ENCODE measurements around the gene DUSP10.
A peak's percentile ranks its signal among the peaks of the same experiment; 100 is the strongest.

DUSP10 gene

GRCh38 chr1:221711656-221712055 is 30.2 kb downstream of the DUSP10 start:
- no peak for DNase-seq

GRCh38 chr1:221711063-221711577 is 30.8 kb downstream of the DUSP10 start:
- no peak for DNase-seq

DNA sequence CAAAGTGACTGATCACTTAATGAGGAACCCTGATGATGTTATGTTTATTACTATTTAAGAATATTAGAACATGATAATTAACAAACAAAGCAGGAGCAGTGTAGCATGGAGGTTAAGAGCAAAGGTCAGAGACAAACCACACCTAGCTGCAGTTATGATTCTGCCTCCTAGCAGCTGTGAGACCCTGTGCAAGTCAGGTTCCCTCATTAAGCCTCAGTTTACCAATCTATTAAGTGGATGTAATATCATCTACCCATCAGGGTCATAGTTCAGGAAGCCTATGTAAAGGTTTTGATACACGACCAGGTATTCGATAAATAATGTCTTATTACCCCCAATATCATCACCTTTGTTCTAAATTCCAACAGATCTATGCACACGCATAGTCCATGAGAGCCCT is 32.0 kb downstream of the DUSP10 start:
- no peak for DNase-seq

GRCh38 chr1:221708987-221709386 is 32.9 kb downstream of the DUSP10 start:
- DNase-seq, result peak; percentile 77

DNA sequence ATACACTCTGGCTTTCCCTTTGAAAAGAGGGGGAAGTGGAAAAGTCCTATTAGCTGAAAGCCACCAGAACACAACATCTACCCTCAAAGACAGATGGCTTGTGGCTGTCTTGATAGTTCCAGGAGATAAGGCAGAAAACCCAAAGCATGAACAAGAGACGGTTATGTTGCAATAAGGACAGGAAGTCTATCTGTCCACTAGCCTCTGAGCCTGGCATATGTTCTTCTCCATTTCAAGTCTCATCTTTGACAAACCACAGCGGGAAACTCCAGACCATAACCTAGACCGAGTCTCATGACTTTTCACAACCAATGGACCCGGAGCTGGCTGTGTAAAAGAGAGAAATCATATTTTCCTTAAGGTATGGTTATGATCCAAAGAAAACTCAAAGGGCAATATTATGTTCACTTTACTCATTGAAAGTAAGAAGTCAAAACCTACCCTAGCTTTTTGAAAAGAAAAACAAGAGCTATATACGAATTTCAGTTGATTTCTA is 33.8 kb downstream of the DUSP10 start:
- no peak for DNase-seq

- DNase-seq, result no peak
These were observed 34.9 kb downstream of the DUSP10 start for GRCh38 chr1:221706876-221707582.

- no peak for DNase-seq
These were observed 35.7 kb downstream of the DUSP10 start for GRCh38 chr1:221706191-221706590.

- DNase-seq, result no peak
These were observed 37.6 kb downstream of the DUSP10 start for GRCh38 chr1:221704306-221704705.

DNA sequence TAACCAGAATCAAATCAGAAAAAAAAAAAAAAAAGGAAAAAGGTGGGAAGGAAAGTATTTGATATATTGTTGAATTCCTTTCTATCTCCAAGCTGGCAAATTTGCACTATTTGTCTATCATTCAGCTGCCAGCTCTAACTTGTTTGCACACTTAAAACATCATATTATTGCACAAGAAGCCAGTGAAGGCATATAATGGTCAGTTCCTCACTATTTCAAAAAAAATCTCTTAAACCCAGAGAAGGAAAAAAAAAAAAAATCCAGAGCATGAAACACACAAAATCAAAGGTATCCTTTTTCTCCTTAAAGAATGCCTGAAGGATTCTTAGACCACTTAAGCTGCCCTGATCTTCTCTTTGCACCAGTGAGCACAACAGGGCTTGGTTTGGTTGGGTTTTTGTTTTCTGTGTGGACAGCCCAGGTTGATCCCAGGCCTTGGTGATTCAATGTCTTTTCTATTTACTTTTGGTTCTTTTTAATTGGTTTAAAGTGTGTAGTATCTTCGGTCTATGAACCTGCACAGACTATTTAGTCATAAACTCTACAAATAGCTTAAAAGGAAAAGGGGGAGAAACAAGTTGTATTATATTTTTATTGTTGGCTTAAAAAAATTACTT is 40.2 kb downstream of the DUSP10 start:
- DNase-seq, result no peak

GRCh38 chr1:221700948-221701347 is 40.9 kb downstream of the DUSP10 start:
- no peak for DNase-seq

DNA sequence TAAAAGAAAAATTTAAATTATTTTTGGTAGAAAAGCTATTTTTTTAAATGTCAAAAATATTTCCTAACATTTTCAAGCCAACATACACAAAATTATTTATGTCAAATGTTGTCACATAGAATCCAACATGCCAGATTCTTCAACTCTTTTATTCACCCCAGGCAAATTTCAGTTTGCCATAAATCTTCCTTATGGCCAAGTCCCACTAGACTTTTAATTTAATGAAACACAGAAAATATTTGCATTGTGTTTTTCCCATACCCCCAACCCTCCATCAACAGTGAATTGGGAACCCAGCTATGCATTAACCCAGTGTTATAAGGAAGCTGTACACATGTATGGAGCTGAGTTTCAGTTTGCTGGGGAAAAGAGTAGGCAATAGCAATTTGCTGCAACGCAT is 41.4 kb downstream of the DUSP10 start:
- DNase-seq, result no peak

GRCh38 chr1:221699978-221700519 is 41.8 kb downstream of the DUSP10 start:
- no peak for DNase-seq

GRCh38 chr1:221699577-221699976 is 42.3 kb downstream of the DUSP10 start:
- DNase-seq, result no peak

GRCh38 chr1:221698579-221699349 is 43.1 kb downstream of the DUSP10 start:
- DNase-seq, result no peak

DNA sequence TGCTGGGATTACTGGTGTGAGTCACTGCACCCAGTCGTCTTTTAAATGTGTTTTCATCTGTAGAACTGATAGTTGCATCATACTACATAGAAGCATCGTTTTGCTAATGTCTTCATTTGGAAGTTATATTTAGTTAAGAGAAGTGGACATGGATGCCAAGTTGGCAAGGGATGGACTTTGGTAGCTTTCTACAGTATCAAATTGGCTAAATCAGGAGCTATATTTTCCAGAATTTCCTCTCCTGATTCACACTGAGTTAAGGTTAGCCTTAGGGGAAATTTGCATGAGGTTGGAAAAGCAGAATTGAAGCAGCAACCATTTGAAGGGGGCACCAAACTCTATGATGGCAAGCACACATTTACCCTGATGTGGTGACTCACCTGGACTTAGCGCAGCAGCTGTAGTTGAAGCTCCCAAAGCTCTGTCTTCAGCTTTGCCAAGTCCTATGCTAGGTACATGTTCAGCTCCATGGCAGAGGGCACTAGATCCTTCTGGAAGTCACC is 43.9 kb downstream of the DUSP10 start:
- DNase-seq, result no peak

- no peak for DNase-seq
These were observed 45.0 kb downstream of the DUSP10 start for GRCh38 chr1:221696718-221697461.

DNA sequence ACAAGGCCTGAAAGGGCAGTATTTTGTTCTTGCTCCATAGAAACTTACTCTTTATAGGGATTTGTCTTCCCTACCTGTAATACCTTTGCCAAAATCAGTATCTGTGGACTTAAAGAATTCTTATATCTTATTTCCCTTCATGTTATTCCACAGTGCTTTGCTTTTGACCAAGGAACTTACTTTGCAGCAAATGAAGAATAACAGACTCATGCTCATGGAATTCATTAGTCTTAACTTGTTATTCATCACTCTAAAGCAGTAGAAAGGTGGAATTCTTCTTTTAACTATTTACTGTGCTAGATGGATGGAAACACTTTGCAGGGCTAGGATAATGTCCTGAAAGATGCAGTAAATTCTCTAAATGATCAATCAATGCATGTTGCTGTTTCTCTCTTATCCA is 45.9 kb downstream of the DUSP10 start:
- peak; percentile 68 for DNase-seq

GRCh38 chr1:221695301-221695700 is 46.6 kb downstream of the DUSP10 start:
- no peak for DNase-seq

GRCh38 chr1:221694109-221694508 is 47.8 kb downstream of the DUSP10 start:
- DNase-seq, result no peak

DNA sequence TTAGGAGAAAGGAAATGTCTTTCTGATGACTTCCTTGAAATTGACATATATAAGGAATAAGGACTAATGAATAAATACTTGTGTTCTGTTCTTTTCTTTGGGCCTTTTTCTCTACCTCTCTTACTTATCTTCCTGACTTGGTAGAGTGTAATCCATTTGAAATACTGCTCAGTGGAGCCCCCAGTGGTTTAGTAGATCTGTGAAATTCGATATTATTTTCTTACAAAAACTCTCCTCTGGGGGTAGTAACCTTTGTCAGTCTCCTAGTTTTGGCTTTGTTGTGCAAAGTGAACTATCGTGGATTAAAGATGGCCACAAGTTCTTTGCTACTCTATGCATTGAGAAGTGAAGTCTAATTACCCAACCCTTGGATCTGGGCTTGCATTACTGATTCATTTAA is 48.8 kb downstream of the DUSP10 start:
- no peak for DNase-seq

- no peak for DNase-seq
These were observed 49.2 kb downstream of the DUSP10 start for GRCh38 chr1:221692643-221693042.

- DNase-seq, result no peak
These were observed 50.6 kb downstream of the DUSP10 start for GRCh38 chr1:221691261-221691660.

All from kidney glomerular epithelial cell (primary cell).